ENCODE data around the gene PDE6G.

- TF ChIP-seq CTCF (IDR thresholded peaks at IDR 0.05) = no peak
- TF ChIP-seq POLR2A (IDR thresholded peaks at IDR 0.05) = no peak
Measured at GRCh38 chr17:81635973-81636504, 20.3 kb downstream of the PDE6G start.

Data from uterus (tissue), 2 donors.